Keratinocyte (primary cell): ENCODE results near the gene TAL1.

Experiments
- CTCF ChIP-seq, 3 experiments: IDR thresholded peaks in 1 of 3; conservative IDR thresholded peaks in 1 of 3; optimal IDR thresholded peaks in 1 of 3; 2 replicates in 2 of 3; 3 replicates in 1 of 3; pipeline versions ENCODE3 to v1.5.1; 2011; ENCODE audit warnings: low read length in 3 of 3, mild to moderate bottlenecking in 3 of 3, moderate library complexity in 2 of 3, control low read depth in 1 of 3, inconsistent platforms in 1 of 3; ENCODE audit not compliant: insufficient read depth in 2 of 3; ENCODE audit errors: extremely low read depth in 1 of 3
- EZH2 ChIP-seq: IDR thresholded peaks from one replicate; pipeline ENCODE4 v1.6.1; 2012; ENCODE audit warnings: inconsistent platforms, mild to moderate bottlenecking, low read length, moderate library complexity

- TF ChIP-seq EZH2 (no peak), CTCF (optimal IDR thresholded peaks at IDR 0.05 in 1 of 3, IDR thresholded peaks at IDR 0.05 in 1 of 3, conservative IDR thresholded peaks at IDR 0.05 in 1 of 3; ENCODE audit: extremely low read depth in 1 of 3, insufficient read depth in 2 of 3, low read length in 3 of 3) (no peak)
Observed at GRCh38 chr1:47172782-47173181, 59.2 kb downstream of the TAL1 start.
